HepG2 (cell line): Measurements from ENCODE around the gene SLC44A4. TPM values are rescaled to one million over a fixed set of nuclear protein-coding genes. Genes with fewer than 3 reads are reported as not detected.

Source experiments
- CREM ChIP-seq, 2 experiments: sonication (generic) in 1 of 2; formaldehyde crosslinking in 1 of 2; IDR thresholded peaks; 2 replicates each; pipeline versions ENCODE4 v1.4.0 to v1.6.1; 2016 to 2020; ENCODE audit warnings: antibody characterized with exemption in 1 of 2, mild to moderate bottlenecking in 1 of 2, missing genetic modification reagents in 1 of 2
- MBD4 ChIP-seq: IDR thresholded peaks from 2 replicates; pipeline ENCODE4 v1.6.1; 2012; ENCODE audit warnings: low read length, inconsistent platforms, borderline replicate concordance
- RXRB ChIP-seq: IDR thresholded peaks from 2 replicates; pipeline ENCODE4 v1.6.1; 2016; ENCODE audit warnings: borderline replicate concordance, missing genetic modification reagents, missing compliant biosample characterization
- SCMH1 ChIP-seq: sonication (generic); formaldehyde crosslinking; IDR thresholded peaks from 2 replicates; pipeline ENCODE4 v1.9.0; 2021; ENCODE audit warnings: missing genetic modification reagents, mild to moderate bottlenecking, borderline replicate concordance
- SMARCC2 ChIP-seq: fragments of 450-650 bp; IDR thresholded peaks from 2 replicates; pipeline ENCODE4 v1.6.1; 2017; ENCODE audit warnings: antibody characterized with exemption, mild to moderate bottlenecking
- SNAI1 ChIP-seq: sonication (generic); formaldehyde crosslinking; IDR thresholded peaks from 2 replicates; pipeline ENCODE4 v1.5.0; 2020; ENCODE audit warnings: mild to moderate bottlenecking, missing genetic modification reagents, borderline replicate concordance
- SP2 ChIP-seq: sonication (generic); formaldehyde crosslinking; IDR thresholded peaks from 2 replicates; pipeline ENCODE4 v1.5.1; 2020; ENCODE audit warnings: mild to moderate bottlenecking, missing genetic modification reagents
- SRF ChIP-seq: IDR thresholded peaks from 2 replicates; pipeline ENCODE4 v1.6.1; 2011; ENCODE audit warnings: mild to moderate bottlenecking, low read depth, low read length, moderate library complexity
- STAG1 ChIP-seq: sonication (generic); formaldehyde crosslinking; IDR thresholded peaks from 2 replicates; pipeline ENCODE4 v1.4.0; 2020; ENCODE audit warnings: missing genetic modification reagents
- TAF1 ChIP-seq: sonication (generic); formaldehyde crosslinking; IDR thresholded peaks from 2 replicates; pipeline ENCODE4 v1.4.0; 2020; ENCODE audit warnings: missing genetic modification reagents
- TCF12 ChIP-seq, 2 experiments: fragments of 450-650 bp in 1 of 2; sonication (generic) in 1 of 2; formaldehyde crosslinking in 1 of 2; IDR thresholded peaks; 2 replicates each; pipeline versions ENCODE4 v1.6.1 to v1.8.0; 2017 to 2022; ENCODE audit warnings: antibody characterized with exemption in 1 of 2, mild to moderate bottlenecking in 1 of 2, missing genetic modification reagents in 1 of 2, moderate library complexity in 1 of 2
- ZBTB21 ChIP-seq: sonication (generic); formaldehyde crosslinking; IDR thresholded peaks from 2 replicates; pipeline ENCODE4 v1.4.0; 2020; ENCODE audit warnings: missing genetic modification reagents
- ZFP36 ChIP-seq: fragments of 150-350 bp; IDR thresholded peaks from 2 replicates; pipeline ENCODE4 v1.6.1; 2018; ENCODE audit warnings: borderline replicate concordance, low read length, low read depth; ENCODE audit not compliant: partially characterized antibody
- ZFP36L1 ChIP-seq: sonication (generic); formaldehyde crosslinking; IDR thresholded peaks from 2 replicates; pipeline ENCODE4 v1.8.0; 2022; ENCODE audit warnings: mild to moderate bottlenecking, missing genetic modification reagents, moderate library complexity
- ZNF567 ChIP-seq: sonication (generic); formaldehyde crosslinking; IDR thresholded peaks from 2 replicates; pipeline ENCODE4 v1.8.1; 2023; ENCODE audit warnings: mild to moderate bottlenecking, missing genetic modification reagents, borderline replicate concordance
- ZNF720 ChIP-seq: sonication (generic); formaldehyde crosslinking; IDR thresholded peaks from 2 replicates; pipeline ENCODE4 v1.4.0; 2020; ENCODE audit warnings: missing genetic modification reagents
- ZSCAN20 ChIP-seq: sonication (generic); formaldehyde crosslinking; IDR thresholded peaks from 2 replicates; pipeline ENCODE4 v1.4.0; 2020; ENCODE audit warnings: missing genetic modification reagents, mild to moderate bottlenecking, borderline replicate concordance
- polyA plus RNA-seq, 8 experiments: library from polyadenylated mRNA; depleted of rRNA in 3 of 8; stranded (reverse) in 7 of 8; unstranded in 1 of 8; fragments of >200 nt; fragmentation: Illumina TruSeq in 4 of 8; extraction: Trizol in 4 of 8; gene quantifications; 2 replicates each; pipeline versions ENCODE4 v1.2.1 to v1.2.3, GENCODE V29; 2011 to 2016; ENCODE audit warnings: low read depth in 4 of 8, missing spikeins in 1 of 8, mixed read lengths in 1 of 8; ENCODE audit not compliant: insufficient read depth in 1 of 8
- total RNA-seq, 5 experiments: library from RNA; depleted of rRNA; stranded (reverse); fragments of >200 nt; fragmentation: Illumina TruSeq; extraction: Trizol; gene quantifications; 2 replicates each; pipeline ENCODE4 v1.2.3, GENCODE V29; 2016; ENCODE audit warnings: low read depth in 1 of 5
- TF ChIP-seq, protein P1 (sequence below): sonication (generic); formaldehyde crosslinking; IDR thresholded peaks from 2 replicates; pipeline ENCODE4 v1.4.0; 2020; ENCODE audit warnings: missing genetic modification reagents
- TF ChIP-seq, protein P2 (sequence below), 2 experiments: fragments of 450-650 bp in 1 of 2; sonication (generic) in 1 of 2; formaldehyde crosslinking; IDR thresholded peaks; 2 replicates each; pipeline versions ENCODE4 v1.5.0 to v1.8.0; 2020 to 2022; ENCODE audit warnings: mild to moderate bottlenecking in 1 of 2, missing genetic modification reagents in 1 of 2
- TF ChIP-seq, protein P3 (sequence below): sonication (generic); formaldehyde crosslinking; IDR thresholded peaks from 2 replicates; pipeline ENCODE4 v1.5.1; 2020; ENCODE audit warnings: missing genetic modification reagents, mild to moderate bottlenecking, borderline replicate concordance

Gene SLC44A4
- total and polyA plus RNA-seq, 2 of the 13 experiments (the other 11 are each of a cell fraction or from before 2014, with no cell fraction given): 3.5 to 5.9 TPM

DNA sequence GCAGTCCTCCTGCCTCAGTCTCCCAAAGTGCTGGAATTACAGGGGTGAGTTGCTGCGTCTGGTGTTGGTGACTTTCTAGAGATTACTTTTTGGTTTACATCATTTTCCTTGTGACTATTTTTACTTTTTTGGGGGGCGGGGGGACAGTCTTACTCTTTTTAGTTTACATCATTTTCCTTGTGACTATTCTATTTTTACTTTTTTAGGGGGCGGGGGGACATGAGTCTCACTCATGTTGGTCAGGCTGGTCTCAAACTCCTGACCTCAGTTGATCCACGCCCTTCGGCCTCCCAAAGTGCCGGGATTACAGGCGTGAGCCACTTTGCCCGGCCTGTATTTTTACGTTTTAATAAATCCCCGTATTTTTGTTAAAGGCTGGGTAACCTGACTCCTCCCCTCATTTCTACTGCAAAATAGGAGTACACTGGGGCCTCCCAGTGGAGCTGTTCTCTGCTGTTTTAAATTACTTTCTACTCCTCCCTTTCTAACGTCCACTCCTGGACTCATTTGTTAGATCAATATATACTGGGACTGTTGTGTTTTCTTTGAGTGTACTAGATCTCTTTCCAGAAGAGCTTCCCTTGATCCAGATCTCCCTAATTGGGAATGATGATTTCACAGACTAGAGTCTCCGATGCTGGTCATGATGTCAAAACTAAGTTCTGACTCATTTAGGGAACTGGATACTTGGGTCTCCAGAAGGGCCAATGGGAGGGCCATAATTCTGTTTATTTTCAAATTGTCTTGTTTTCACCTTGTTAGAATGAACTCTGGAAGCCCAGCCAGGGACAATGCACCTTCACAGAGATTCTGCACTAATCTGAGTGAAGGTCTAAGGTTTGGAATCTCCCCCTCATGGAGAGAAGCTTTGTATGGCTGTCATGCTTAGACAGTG, 42.1 kb downstream of the SLC44A4 start (continued):
- TF ChIP-seq, protein P1, sequence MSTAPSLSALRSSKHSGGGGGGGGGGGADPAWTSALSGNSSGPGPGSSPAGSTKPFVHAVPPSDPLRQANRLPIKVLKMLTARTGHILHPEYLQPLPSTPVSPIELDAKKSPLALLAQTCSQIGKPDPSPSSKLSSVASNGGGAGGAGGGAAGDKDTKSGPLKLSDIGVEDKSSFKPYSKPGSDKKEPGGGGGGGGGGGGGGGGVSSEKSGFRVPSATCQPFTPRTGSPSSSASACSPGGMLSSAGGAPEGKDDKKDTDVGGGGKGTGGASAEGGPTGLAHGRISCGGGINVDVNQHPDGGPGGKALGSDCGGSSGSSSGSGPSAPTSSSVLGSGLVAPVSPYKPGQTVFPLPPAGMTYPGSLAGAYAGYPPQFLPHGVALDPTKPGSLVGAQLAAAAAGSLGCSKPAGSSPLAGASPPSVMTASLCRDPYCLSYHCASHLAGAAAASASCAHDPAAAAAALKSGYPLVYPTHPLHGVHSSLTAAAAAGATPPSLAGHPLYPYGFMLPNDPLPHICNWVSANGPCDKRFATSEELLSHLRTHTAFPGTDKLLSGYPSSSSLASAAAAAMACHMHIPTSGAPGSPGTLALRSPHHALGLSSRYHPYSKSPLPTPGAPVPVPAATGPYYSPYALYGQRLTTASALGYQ (CRISPR knock-in tag): no peak
- TF ChIP-seq MBD4 (0 out of 2 replicates have a peak, but pooled peaks have one; percentile 62), SCMH1 (CRISPR knock-in tag) (no peak), ZNF567 (0 out of 2 replicates have a peak, but pooled peaks have one; percentile 24), SP2 (CRISPR knock-in tag) (no peak), RXRB (CRISPR knock-in tag) (no peak; the same call in 1 of the 2 replicates), SMARCC2 (0 out of 2 replicates have a peak, but pooled peaks have one; percentile 9), SRF (no peak), STAG1 (CRISPR knock-in tag) (0 out of 2 replicates have a peak, but pooled peaks have one; percentile 13), TCF12 (IDR thresholded peaks at IDR 0.05) (no peak), TCF12 (CRISPR knock-in tag; IDR thresholded peaks at IDR 0.05) (no peak), CREM (IDR thresholded peaks at IDR 0.05) (no peak), CREM (CRISPR knock-in tag; IDR thresholded peaks at IDR 0.05) (no peak), ZFP36 (no peak), ZSCAN20 (CRISPR knock-in tag) (0 out of 2 replicates have a peak, but pooled peaks have one; percentile 35), SNAI1 (no peak), ZNF720 (CRISPR knock-in tag) (no peak), ZFP36L1 (0 out of 2 replicates have a peak, but pooled peaks have one; percentile 13), TAF1 (CRISPR knock-in tag) (peak; percentile 30; the same call in 1 of the 2 replicates), ZBTB21 (peak; percentile 66; the same call in 1 of the 2 replicates)
- TF ChIP-seq, protein P2, sequence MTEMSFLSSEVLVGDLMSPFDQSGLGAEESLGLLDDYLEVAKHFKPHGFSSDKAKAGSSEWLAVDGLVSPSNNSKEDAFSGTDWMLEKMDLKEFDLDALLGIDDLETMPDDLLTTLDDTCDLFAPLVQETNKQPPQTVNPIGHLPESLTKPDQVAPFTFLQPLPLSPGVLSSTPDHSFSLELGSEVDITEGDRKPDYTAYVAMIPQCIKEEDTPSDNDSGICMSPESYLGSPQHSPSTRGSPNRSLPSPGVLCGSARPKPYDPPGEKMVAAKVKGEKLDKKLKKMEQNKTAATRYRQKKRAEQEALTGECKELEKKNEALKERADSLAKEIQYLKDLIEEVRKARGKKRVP (CRISPR knock-in tag; IDR thresholded peaks at IDR 0.05): 0 out of 4 replicates have a peak, but pooled peaks of 1 of the 2 experiments have one; percentile 16
- TF ChIP-seq, protein P3, sequence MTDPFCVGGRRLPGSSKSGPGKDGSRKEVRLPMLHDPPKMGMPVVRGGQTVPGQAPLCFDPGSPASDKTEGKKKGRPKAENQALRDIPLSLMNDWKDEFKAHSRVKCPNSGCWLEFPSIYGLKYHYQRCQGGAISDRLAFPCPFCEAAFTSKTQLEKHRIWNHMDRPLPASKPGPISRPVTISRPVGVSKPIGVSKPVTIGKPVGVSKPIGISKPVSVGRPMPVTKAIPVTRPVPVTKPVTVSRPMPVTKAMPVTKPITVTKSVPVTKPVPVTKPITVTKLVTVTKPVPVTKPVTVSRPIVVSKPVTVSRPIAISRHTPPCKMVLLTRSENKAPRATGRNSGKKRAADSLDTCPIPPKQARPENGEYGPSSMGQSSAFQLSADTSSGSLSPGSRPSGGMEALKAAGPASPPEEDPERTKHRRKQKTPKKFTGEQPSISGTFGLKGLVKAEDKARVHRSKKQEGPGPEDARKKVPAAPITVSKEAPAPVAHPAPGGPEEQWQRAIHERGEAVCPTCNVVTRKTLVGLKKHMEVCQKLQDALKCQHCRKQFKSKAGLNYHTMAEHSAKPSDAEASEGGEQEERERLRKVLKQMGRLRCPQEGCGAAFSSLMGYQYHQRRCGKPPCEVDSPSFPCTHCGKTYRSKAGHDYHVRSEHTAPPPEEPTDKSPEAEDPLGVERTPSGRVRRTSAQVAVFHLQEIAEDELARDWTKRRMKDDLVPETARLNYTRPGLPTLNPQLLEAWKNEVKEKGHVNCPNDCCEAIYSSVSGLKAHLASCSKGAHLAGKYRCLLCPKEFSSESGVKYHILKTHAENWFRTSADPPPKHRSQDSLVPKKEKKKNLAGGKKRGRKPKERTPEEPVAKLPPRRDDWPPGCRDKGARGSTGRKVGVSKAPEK (CRISPR knock-in tag): no peak
